ENCODE results near the gene BPGM. TPM values are rescaled to one million over a fixed set of nuclear protein-coding genes. Genes with fewer than 3 reads are reported as not detected.
"Not testable (repeated sequence)": the region's sequence is repeated elsewhere in the genome, so short reads cannot be mapped to it uniquely, and the experiment has no call there.

Gene BPGM
- total RNA-seq, 1 experiment from 2014 or later, result 8.0 TPM

DNA sequence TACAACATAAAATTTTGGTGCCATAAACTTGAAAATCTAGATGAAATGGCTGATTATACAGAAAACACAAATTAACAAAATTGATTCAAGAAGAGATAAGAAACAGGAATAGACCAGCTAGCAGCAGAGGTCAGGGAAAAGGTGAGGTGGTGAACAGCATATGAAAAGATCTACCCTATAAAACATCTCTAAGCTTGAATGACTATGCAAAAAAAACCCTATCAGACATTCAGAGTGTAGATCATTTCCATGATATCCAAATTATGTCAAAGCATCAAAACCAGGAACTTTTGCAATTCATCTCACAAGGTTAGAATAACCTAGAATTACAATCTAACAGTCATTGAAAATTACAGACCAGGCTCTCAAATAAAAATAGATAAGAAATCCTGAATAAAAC lies 14.6 kb upstream of the BPGM start:
- DNase-seq (ENCODE audit: low spot score), result no peak

DNA sequence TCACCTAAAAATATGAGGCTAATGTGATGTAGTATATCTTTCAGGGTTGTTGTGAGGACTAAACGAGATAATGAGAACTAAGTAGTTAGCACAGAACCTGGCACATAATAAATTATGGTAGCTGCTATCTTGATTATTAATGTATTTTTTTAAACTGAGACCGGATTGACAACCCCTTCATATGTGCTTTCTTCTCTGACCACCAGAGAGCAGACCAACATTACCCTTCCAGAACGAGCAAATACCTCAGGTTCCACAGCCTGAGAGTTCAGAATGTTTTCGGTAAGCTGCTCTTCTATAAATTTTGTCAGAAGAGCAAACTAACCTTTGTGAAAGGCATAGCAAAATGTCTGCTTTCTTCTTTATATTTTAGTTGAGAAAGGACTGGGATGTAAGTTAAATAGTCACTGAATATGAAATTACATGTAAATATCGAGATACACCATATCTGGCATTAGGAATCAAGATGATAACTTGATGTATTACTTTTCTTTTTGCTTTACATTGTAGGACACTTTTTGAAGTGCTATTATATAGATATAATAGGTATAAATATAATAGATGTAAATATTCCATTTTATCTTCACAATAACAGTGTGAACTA lies 13.6 kb upstream of the BPGM start:
- DNase-seq (ENCODE audit: low spot score), result peak; percentile 66

DNA sequence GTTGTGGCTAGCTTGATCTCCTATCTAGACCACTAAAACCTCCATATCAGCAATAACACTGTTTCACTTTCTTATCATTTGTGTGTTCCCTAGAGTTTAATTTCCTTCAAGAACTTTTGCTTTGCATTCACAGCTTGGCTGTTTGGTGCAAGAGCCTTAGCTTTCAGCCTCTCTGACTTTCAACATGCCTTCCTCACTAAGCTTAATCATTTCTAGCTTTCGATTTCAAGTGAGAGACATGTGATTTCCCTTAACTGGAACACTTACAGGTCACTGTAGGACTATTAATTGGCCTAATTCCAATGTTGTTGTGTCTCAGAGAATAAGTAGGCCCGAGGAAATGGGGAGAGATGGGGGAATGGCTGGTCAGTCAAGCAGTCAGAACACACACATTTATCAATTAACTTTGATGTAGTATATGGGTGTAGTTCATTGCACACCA lies 10.6 kb upstream of the BPGM start:
- no peak for DNase-seq (ENCODE audit: low spot score)

DNA sequence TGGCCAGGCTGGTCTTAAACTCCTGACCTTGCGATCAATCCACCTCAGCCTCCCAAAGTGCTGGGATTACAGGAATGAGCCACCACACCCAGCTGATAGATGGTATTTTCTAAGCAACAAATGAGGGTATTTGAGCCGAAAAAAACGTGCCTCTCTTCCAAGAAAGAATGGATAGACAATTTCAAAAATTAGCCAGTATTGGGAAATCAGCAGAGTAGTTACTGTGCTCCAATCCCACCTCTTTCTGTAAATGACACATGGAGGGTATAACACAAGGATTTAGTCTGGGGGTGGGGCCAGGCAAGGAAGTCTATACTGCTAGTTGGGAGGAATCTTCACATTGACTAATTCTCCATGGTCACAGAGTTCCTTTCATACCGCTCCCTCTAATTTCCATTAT lies 9.2 kb upstream of the BPGM start:
- no peak for DNase-seq (ENCODE audit: low spot score)

DNA sequence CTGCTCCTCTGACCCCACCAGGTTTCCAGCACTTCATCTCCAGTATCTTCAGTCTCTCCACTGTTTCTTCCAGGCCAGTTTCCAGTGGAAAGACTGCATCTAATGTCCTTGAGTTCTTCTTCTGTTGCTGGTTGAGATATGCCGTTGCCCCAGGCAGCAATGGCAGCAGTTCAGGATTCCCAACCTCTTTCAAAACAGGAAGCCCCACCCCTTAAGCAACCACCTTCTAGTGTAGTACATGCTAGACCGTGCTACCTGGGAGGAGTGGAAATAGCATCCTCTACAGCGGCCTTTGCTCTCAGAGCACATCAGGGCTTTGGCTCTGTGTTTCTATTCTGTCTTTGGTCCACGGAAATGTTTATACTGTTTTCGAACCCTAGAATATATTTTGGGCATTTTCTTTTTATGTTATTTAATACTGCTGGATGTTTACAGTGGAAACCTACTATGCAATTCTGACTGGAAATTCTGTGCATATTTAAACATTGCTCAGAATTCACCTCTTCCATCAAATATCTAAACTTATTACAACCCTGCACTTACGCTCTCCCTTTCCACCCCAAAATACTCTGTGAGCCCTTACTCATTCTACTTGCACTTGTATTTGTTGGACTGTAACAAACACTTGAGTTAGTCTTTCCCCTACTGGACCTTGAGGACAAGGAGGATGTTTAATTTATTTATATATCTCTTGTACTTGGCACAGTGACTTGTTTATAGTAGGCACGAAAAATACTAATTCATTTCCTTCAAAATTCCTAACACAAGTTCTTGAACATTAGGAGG lies 8.5 kb upstream of the BPGM start:
- no peak for DNase-seq (ENCODE audit: low spot score)

DNA sequence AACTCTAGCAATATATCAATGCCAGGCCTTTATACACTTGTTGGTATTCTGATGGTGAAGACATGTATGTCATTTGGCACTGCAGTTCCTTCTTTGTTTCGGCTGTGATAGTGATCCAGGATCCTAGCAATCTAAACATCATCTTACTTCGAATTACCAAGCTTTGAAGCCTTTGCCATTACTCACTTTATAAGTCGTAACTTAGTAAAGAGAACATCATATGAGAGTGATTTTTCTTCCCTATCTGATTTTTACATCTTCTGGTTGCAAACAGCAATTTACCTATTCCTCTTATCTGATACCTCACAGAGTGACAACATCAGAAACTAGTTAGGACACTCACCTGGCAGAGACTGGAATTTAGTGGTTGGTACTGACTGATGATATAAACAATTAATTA lies 7.6 kb upstream of the BPGM start:
- DNase-seq (ENCODE audit: low spot score), result no peak

DNA sequence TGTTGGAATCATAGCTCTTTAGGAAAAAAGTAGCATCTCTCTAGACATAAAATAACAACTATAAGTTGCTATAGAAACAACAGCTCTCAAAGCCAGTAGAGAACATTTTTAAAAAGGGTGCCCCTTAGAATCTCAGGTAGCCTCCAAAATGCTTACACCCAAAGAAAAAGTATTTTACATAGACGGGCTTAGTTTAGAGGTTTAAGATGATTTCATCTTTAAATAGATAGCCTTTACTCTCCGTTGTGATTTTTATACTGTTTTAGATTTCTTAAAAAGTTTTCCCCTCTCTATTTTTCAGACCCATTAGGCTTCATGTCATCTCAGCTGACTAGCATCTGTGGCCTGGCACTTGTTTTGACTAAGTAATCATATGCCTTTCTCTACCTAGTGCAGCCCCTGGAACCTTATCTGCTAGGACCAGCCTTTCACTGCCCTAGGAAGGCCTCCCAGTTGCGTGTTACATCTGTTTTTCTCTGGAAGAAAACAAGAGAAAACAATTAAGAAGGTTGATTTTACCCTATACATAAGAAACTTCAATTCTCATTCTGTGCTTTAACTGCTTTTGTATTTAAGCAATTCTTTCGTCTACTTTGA lies 6.9 kb upstream of the BPGM start:
- no peak for DNase-seq (ENCODE audit: low spot score)

DNA sequence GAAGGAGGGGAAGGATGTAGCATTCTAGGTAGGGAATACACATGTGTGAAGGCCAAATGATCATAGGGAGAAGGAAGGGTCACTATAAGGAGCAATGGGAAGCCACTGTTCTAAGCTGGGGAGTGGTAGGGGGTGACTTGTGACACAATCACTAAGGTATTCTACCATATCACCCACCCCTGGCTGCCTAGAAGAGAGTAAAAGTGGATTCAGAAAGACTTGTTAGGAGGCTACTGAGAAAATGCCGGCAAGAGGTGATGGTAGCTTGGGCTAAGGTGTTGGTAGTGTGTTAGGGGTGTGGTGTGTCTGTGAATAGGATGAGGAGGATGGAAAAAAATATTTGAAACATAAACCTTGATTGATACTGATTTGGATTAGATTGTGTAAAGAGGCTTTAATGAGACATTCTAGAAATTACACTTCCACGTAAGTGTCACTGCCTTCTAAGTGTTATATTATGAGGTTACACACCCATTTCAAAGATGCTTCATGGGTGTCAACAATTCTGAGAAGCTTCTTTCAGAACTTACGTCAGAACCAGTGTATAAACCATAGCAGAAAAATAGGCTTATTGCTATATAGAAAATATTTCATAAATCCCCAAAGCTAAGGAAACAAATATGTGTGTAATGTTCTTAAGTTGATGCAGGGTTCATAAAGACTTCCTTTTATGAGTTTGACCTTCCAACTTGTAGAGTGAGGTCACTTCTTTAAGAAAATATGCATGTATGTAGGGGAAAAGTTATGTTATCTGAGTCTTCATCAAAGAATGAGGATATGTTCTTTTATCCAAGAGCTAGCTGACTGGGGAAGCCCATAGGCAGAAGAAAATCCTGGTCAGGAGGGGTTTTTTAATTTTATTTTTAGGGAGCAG lies 5.6 kb upstream of the BPGM start:
- DNase-seq (ENCODE audit: low spot score), result no peak

DNA sequence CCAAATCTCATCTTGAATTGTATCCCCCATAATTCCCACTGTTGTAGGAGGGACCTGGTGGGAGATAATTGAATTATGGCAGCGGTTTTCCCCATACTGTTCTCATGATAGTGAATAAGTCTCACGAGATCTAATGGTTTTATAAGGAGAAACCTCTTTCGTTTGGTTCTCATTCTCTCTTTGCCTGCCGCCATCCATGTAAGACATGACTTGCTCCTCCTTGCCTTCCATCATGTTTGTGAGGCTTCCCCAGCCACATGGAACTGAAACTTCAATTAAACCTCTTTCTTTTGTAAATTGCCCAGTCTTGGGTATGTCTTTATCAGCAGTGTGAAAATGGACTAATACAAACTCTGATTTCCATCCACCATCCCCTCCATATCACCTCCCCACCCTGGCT lies 4.7 kb upstream of the BPGM start:
- DNase-seq (ENCODE audit: low spot score), result not testable (repeated sequence)

DNA sequence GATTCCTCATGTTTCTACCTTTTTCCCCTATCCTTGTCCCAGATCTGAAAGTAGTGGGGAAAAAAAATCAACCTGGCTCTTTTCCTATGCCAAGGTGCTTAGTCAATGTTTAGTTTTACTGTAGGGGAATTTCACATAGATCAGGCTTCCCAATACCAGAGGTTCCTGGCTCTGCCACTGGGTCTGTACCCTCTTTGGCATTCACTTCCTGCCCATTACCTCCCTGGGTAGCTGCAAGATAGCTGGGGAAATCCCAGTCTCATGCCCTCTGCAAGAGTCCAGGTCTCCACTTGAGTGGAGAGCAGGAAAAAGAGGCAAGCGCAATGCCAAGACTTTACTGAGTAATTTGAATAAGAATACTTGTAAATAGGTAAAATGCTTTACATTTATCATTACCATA lies 3.5 kb upstream of the BPGM start:
- DNase-seq (ENCODE audit: low spot score), result no peak

DNA sequence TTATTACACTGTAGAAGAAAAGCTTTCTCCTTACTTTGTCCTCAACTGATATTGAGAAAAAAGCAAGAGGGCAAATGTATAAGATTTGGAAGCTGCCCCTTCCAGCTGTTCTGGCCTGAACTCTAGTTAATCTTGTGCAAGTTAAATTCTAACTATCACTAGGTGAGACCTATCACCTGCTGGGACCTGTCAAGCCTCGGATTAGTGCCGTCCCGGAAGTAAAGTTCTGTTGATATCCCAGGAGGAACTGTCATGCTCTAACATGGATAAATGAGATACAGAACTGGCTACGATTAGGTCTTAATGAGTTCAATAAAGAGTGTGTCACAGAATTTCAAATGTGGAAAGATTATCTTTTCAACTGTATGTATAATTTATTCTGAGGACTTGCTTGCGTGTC lies 1.2 kb upstream of the BPGM start:
- no peak for DNase-seq (ENCODE audit: low spot score)

DNA sequence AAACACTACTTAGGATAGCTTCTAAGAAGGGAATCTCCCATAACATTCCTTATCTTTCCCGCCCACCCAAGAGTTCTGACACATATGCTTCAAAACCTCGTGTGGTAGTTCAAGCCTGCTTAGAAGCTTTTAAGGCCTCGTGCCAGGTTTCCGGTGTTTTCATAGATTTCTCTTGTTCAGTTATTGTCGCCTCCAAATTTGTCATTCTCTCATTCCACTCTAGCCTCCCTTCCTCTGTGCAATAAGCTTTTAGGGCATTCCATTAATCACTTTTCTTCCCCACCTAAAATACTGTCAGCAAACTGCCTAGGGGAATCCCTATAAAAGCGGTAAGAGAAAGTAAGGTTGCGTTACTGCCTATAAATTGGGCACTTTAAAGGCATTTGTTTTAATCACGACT lies 718 bp upstream of the BPGM start:
- DNase-seq (ENCODE audit: low spot score), result peak; percentile 9

DNA sequence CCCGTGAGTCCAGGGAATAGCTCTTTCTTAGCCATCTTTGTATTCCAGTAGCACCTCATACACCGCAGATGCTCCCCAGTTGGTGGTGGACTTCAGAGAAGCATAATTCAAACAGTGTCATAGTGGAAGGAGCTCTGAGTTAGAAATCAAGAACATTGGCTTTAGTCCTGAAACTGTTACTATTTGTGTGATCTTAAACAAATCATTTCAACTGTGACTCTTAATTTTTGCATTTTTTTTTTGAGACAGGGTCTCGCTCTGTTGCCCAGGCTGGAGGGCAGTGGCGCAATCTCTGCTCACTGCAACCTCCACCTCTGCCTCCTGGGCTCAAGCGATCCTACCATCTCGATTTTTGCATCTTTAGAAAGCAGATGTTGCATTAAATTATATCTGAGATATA lies 1.8 kb downstream of the BPGM start:
- no peak for DNase-seq (ENCODE audit: low spot score)

DNA sequence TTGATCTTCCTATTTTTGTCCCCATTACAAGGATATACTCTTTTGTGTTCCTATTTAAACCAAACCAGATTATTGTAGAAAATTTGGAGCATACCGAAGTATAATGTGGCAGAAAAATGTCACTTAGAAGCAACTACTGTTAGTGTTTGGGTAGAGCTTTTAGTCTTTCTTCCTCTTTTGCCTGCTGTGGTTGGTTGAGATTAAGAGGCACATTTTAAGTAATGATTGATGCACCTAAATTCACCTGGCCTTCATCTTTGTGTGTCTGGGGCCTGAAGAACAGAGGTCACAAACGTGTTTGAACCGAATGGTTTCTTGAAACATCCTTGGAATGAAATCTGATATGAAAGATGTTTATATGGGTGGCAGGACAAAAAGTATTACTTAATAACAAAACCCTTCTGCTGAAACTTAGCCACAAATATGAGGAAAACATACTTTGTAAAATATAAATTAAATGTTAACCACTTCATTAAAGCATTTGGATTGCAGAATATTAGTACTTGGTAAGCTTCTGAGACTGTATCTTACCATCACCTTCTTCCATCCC lies 2.6 kb downstream of the BPGM start:
- DNase-seq (ENCODE audit: low spot score), result no peak

DNA sequence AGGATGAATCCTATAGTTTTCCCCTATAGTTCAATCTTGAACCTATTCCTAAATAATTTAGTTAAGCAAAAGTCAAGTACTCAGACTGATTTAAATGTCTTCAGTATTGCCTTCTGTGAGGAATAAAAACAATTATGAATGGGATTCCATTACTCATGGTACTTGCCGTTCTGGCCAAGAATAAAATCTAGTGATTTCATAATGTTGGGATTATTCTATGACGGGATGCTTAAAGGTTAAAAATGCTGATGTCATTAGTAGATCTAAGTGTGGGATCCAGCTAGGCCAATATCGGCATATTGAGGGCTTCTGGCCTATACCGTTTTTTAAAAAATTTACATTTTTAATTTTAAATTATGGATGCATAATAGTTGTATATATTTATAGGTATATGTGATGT lies 5.3 kb downstream of the BPGM start:
- DNase-seq (ENCODE audit: low spot score), result no peak

DNA sequence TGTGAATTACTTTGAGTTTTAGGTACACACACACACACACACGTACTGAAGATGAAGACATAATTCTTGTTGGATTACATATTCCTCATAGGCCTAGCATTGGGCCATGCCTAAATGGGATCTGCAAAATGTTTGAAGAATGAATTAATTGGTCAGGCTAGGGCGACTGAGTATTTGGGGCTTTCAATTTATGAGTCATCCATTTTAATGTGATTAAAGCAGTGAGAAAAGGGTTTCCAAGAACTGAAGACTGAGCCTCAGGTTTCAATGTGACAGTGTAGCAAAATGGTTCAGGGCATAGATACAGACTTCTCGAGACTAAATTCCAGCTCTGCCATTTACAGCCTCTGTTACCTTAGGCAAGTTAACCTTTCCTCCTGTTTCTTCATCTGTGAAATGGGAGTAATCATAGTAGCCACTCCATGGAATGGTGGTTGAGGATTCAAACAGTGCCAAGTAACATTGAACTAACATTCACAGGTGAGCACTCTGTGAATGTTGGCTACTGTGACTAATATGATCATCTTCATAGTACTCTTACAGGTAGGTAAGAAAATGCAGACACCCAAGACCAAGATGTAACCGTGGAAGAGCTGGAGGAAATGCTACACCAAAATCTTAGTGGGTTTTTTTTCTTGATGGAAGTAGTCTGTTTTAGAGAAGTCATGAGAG lies 7.6 kb downstream of the BPGM start:
- no peak for DNase-seq (ENCODE audit: low spot score)

DNA sequence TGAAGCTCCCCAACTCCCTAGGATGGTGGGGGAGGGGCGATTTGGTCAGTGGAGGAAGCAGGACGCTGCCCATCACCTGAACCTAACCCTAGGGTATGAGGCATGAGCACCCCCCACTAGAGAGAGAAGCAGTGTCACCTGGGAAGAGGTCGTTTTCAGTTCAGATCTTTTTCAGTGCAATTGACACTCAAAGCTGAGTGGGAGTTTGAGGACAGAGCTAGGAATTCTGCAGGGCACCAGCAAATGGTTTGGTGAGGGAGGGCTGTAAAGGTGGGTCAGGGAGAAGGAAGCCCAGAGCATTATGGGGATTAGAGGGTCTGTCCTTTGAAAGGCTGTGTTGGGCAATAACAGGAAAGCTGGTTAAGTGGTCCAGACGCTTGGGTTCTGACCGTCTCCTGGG lies 10.9 kb downstream of the BPGM start:
- DNase-seq (ENCODE audit: low spot score), result no peak

DNA sequence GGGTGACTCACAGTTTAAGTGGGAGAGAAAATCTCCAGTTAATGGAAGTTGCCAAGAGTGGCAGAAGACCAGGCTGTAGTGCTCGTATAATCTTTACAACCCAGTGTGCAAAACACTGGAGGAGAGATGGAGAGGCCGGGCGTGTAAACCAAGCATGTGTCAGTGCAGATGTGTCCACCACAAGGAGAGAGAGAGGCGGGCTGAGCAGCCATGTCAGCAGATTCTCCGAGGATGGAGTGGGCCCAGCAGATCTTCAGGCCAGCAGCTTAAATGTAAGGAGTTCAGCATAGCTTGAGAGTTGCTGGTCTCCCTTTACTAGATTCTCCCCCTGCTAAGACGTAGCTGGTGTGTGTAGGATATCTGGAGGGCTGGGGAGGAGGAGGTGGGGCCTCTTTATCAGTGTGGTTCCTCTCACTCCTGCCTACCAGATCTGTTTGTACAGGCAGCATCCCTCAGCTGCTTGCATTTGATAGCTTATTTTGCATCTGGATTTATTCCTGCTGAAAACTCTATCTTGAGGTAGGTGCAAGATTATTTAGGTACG lies 13.7 kb downstream of the BPGM start:
- DNase-seq (ENCODE audit: low spot score), result no peak

DNA sequence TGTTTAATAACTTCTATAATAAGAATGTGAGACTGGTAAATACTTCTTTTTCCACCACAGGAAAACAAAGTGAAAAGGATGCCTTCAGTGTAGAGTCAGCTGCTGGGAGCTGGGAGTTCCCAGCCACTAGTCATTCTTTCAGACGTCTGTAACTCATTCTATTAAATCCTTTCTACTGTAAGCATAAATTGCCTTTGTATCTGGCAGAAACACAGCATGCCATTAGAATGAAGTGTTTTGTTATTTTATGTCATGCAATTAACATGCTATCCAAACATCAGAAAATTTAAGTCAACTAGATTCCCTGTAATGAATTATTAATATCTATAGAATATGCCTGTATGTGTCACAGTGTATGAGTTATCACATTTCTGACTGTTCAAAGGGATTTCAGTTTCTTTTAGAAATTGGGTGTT lies 14.3 kb downstream of the BPGM start:
- DNase-seq (ENCODE audit: low spot score), result no peak

DNA sequence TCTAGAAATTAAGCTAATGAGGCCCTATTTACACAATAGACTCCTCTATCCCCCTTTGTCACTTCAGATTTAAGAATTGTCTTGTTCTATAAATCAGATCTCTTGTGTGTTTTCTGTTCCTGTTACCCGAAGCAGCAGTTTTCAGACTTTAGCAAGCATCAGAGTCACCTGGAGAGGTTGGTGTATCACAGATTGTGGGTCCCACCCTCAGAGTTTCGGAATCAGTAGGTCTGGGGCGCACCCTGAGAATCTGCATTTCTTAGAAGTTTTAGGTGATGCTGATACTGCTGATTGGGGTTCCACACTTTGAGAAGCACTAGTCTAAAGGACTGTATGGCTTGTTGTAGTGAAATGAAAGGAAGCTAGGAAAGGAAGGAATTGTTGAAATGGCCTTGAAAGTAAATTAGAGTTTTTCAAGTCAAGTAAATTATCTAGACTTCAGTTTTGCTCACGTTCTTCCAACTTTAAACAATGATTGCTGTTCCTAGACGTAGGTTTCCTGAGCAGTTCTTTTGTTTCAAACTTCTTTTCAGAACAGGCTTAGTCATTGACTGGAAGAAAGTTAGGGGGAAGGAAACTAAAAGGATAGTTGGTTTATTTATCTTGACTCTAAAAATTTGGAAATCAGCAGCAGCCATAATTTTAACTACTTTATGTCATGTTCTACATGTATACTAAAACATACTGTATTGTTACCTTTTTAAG lies 15.7 kb downstream of the BPGM start:
- no peak for DNase-seq (ENCODE audit: low spot score)

Measured in HT-29 (cell line).